GM18526 (cell line): ENCODE data around the gene AAGAB.

Experiments
- POLR2A ChIP-seq: IDR thresholded peaks from 3 replicates; pipeline ENCODE4 v1.6.1; 2011; ENCODE audit not compliant: insufficient read length; ENCODE audit errors: extremely low read depth

AAGAB gene

GRCh38 chr15:67227846-67228245 lies 26.6 kb downstream of the AAGAB start:
- TF ChIP-seq POLR2A = no peak

GRCh38 chr15:67227431-67227830 lies 27.0 kb downstream of the AAGAB start:
- no peak for TF ChIP-seq POLR2A

GRCh38 chr15:67225336-67225735 lies 29.1 kb downstream of the AAGAB start:
- no peak for TF ChIP-seq POLR2A

GRCh38 chr15:67224889-67225288 lies 29.6 kb downstream of the AAGAB start:
- no peak for TF ChIP-seq POLR2A

GRCh38 chr15:67219288-67219687 lies 35.2 kb downstream of the AAGAB start:
- no peak for TF ChIP-seq POLR2A

- no peak for TF ChIP-seq POLR2A
Measured at GRCh38 chr15:67218428-67218827, 36.0 kb downstream of the AAGAB start.

- no peak for TF ChIP-seq POLR2A
Measured at GRCh38 chr15:67216859-67217258, 37.6 kb downstream of the AAGAB start.

GRCh38 chr15:67215102-67215501 lies 39.4 kb downstream of the AAGAB start:
- no peak for TF ChIP-seq POLR2A

- no peak for TF ChIP-seq POLR2A
Measured at GRCh38 chr15:67212684-67213367, 41.6 kb downstream of the AAGAB start.

- TF ChIP-seq POLR2A = no peak
Measured at GRCh38 chr15:67210555-67211168, 43.8 kb downstream of the AAGAB start.

- no peak for TF ChIP-seq POLR2A
Measured at GRCh38 chr15:67208396-67208795, 46.1 kb downstream of the AAGAB start.

- no peak for TF ChIP-seq POLR2A
Measured at GRCh38 chr15:67207555-67208207, 46.8 kb downstream of the AAGAB start.

- TF ChIP-seq POLR2A = no peak
Measured at GRCh38 chr15:67202991-67203390, 51.5 kb downstream of the AAGAB start.

GRCh38 chr15:67202091-67202490 lies 52.4 kb downstream of the AAGAB start:
- no peak for TF ChIP-seq POLR2A

- no peak for TF ChIP-seq POLR2A
Measured at GRCh38 chr15:67201136-67201535, 53.3 kb downstream of the AAGAB start.

- no peak for TF ChIP-seq POLR2A
Measured at GRCh38 chr15:67199881-67200763, 54.3 kb downstream of the AAGAB start.

GRCh38 chr15:67199391-67199790 lies 55.1 kb downstream of the AAGAB start:
- TF ChIP-seq POLR2A = no peak
